HepG2 (cell line): Measurements from ENCODE around the gene EPS8L1. TPM values are rescaled to one million over a fixed set of nuclear protein-coding genes. Genes with fewer than 3 reads are reported as not detected.

Experiments used
- ATAC-seq: fragments of 200-7000 bp; cut with Tn5 transposase; 3 replicates; pipeline ENCODE4 v1.9.1; 2020; ENCODE audit warnings: mild to moderate bottlenecking, moderate library complexity
- BruUV-seq: library from RNA; stranded (reverse); fragments of 400-500 nt; replicated peaks from 2 replicates; lab custom pipeline; 2021; lab: Mats Ljungman, UMichigan
- CTCF ChIA-PET: fragments of 300-600 bp; formaldehyde crosslinking; extraction: SDS; loops from one replicate; lab custom pipeline; 2021; ENCODE audit warnings: low total read pairs, inconsistent platforms, low intra/inter-chr PET ratio; lab: Yijun Ruan, JAX
- POLR2A ChIA-PET: fragments of 350-600 bp; sonication (Branson Sonifier 250); formaldehyde crosslinking; loops from one replicate; lab custom pipeline; 2020; ENCODE audit warnings: antibody characterized with exemption, inconsistent platforms; lab: Yijun Ruan, JAX
- DNase-seq: peaks from one replicate; pipeline ENCODE4 v3.0.0-alpha.2; 2015; ENCODE audit warnings: low spot score
- FAIRE-seq: peaks from 3 replicates; lab custom pipeline; 2011; peaks lifted over from hg19 to GRCh38; lab: Jason Lieb, UNC
- H2AFZ ChIP-seq: one replicate; pipeline ENCODE4 v1.6.1; 2011; ENCODE audit warnings: low read length, inconsistent platforms
- H3K27ac ChIP-seq: fragments of 300-600 bp; 3 replicates; pipeline ENCODE4 v1.8.0; 2011; ENCODE audit warnings: mixed run types, mild to moderate bottlenecking, mixed read lengths, low read length, inconsistent platforms; ENCODE audit not compliant: insufficient read depth; ENCODE audit errors: extremely low read length
- H3K27me3 ChIP-seq, 2 experiments: fragments of 200-600 bp in 1 of 2; 2 replicates in 1 of 2; 3 replicates in 1 of 2; pipeline versions ENCODE4 v1.6.0 to v1.8.0; 2011; ENCODE audit warnings: low read length in 2 of 2, mild to moderate bottlenecking in 2 of 2, moderate library complexity in 2 of 2, inconsistent platforms in 1 of 2; ENCODE audit not compliant: insufficient read depth in 2 of 2, control insufficient read depth in 1 of 2
- H3K36me3 ChIP-seq, 2 experiments: fragments of 200-600 bp in 1 of 2; replicated peaks in 1 of 2; 2 replicates in 1 of 2; 3 replicates in 1 of 2; pipeline versions ENCODE4 v1.5.1 to v1.8.0; 2011; ENCODE audit warnings: low read length in 2 of 2, inconsistent platforms in 1 of 2; ENCODE audit not compliant: insufficient read depth in 2 of 2, control insufficient read depth in 1 of 2
- H3K4me1 ChIP-seq: 2 replicates; pipeline ENCODE4 v1.5.1; 2012; ENCODE audit warnings: low read length, inconsistent platforms; ENCODE audit not compliant: insufficient read depth
- H3K4me2 ChIP-seq: 2 replicates; pipeline ENCODE4 v1.6.0; 2011; ENCODE audit warnings: low read depth, low read length, inconsistent platforms
- H3K4me3 ChIP-seq, 3 experiments: fragments of 200-600 bp in 1 of 3; sonication (generic), shearing (Covaris generic) in 1 of 3; replicated peaks in 1 of 3; 2 replicates each; pipeline ENCODE4 v1.5.1; 2011 to 2016; ENCODE audit warnings: low read length in 3 of 3, inconsistent platforms in 2 of 3, low read depth in 2 of 3, mild to moderate bottlenecking in 2 of 3, control low read depth in 1 of 3, mixed read lengths in 1 of 3; ENCODE audit not compliant: insufficient read depth in 1 of 3
- H3K79me2 ChIP-seq: one replicate; pipeline ENCODE4 v1.6.1; 2011; ENCODE audit warnings: low read length, inconsistent platforms; ENCODE audit not compliant: insufficient read depth
- H3K9ac ChIP-seq: 2 replicates; pipeline ENCODE4 v1.6.0; 2011; ENCODE audit warnings: mild to moderate bottlenecking, low read depth, low read length, inconsistent platforms; ENCODE audit not compliant: insufficient read depth
- H3K9me3 ChIP-seq: 2 replicates; pipeline ENCODE4 v1.5.1; 2012; ENCODE audit warnings: mild to moderate bottlenecking, low read length
- H4K20me1 ChIP-seq: 2 replicates; pipeline ENCODE4 v1.6.0; 2011; ENCODE audit warnings: inconsistent platforms, mild to moderate bottlenecking, low read length, moderate library complexity; ENCODE audit not compliant: insufficient read depth
- ZNF629 ChIP-seq: sonication (generic); formaldehyde crosslinking; conservative IDR thresholded peaks from 2 replicates; pipeline ENCODE4 v1.5.0; 2020; ENCODE audit warnings: missing genetic modification reagents
- WGBS: methylation state at CpG from one replicate; pipeline ENCODE4 v1.1.6; 2017; ENCODE audit warnings: low lambda C conversion rate; 5-methylcytosine and 5-hydroxymethylcytosine counted together
- in situ Hi-C: cut with HindIII; loops from 2 replicates; pipeline ENCODE4 v1.10.0; 2017; ENCODE audit warnings: low pct_unique_long_range_greater_than_20kb; ENCODE audit not compliant: extremely low pct_ligation_motif_present
- intact Hi-C: fragments of 100-400 bp; cut with micrococcal nuclease; formaldehyde crosslinking; loops from one replicate; pipeline ENCODE4 v1.10.0; 2022; ENCODE audit not compliant: unreplicated experiment
- polyA plus RNA-seq, 8 experiments: library from polyadenylated mRNA; depleted of rRNA in 3 of 8; stranded (reverse) in 7 of 8; unstranded in 1 of 8; fragments of >200 nt; fragmentation: Illumina TruSeq in 4 of 8; extraction: Trizol in 4 of 8; gene quantifications; 2 replicates each; pipeline versions ENCODE4 v1.2.1 to v1.2.3, GENCODE V29; 2011 to 2016; ENCODE audit warnings: low read depth in 4 of 8, missing spikeins in 1 of 8, mixed read lengths in 1 of 8; ENCODE audit not compliant: insufficient read depth in 1 of 8
- total RNA-seq, 5 experiments: library from RNA; depleted of rRNA; stranded (reverse); fragments of >200 nt; fragmentation: Illumina TruSeq; extraction: Trizol; gene quantifications; 2 replicates each; pipeline ENCODE4 v1.2.3, GENCODE V29; 2016; ENCODE audit warnings: low read depth in 1 of 5
- TF ChIP-seq, protein P1 (sequence below): sonication (generic); formaldehyde crosslinking; IDR thresholded peaks from 2 replicates; pipeline ENCODE4 v1.4.0; 2020; ENCODE audit warnings: missing genetic modification reagents

The EPS8L1 gene
- total and polyA plus RNA-seq, 2 of the 13 experiments (the other 11 are each of a cell fraction or from before 2014, with no cell fraction given): 3.0 to 6.3 TPM

DNA sequence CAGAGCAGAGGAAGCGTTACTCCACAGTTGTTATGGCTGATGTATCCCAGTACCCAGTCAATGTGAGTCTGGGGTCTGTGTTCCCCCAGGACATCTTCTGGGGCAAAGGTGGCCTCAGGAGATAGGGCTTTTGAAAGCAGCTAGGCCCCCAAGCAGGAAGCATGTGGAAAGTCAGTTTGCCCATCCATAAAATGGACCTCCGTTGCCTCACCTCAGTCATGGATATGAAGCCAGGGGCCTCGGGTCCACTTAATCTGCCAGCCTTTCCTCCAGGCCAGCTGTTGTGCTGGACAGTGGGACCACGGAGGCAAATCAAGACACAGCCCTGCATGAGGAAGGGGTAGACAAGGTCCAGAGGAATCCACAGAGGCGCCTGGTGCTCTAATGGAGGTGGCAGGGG, 3.3 kb downstream of the EPS8L1 start:
- TF ChIP-seq, protein P1, sequence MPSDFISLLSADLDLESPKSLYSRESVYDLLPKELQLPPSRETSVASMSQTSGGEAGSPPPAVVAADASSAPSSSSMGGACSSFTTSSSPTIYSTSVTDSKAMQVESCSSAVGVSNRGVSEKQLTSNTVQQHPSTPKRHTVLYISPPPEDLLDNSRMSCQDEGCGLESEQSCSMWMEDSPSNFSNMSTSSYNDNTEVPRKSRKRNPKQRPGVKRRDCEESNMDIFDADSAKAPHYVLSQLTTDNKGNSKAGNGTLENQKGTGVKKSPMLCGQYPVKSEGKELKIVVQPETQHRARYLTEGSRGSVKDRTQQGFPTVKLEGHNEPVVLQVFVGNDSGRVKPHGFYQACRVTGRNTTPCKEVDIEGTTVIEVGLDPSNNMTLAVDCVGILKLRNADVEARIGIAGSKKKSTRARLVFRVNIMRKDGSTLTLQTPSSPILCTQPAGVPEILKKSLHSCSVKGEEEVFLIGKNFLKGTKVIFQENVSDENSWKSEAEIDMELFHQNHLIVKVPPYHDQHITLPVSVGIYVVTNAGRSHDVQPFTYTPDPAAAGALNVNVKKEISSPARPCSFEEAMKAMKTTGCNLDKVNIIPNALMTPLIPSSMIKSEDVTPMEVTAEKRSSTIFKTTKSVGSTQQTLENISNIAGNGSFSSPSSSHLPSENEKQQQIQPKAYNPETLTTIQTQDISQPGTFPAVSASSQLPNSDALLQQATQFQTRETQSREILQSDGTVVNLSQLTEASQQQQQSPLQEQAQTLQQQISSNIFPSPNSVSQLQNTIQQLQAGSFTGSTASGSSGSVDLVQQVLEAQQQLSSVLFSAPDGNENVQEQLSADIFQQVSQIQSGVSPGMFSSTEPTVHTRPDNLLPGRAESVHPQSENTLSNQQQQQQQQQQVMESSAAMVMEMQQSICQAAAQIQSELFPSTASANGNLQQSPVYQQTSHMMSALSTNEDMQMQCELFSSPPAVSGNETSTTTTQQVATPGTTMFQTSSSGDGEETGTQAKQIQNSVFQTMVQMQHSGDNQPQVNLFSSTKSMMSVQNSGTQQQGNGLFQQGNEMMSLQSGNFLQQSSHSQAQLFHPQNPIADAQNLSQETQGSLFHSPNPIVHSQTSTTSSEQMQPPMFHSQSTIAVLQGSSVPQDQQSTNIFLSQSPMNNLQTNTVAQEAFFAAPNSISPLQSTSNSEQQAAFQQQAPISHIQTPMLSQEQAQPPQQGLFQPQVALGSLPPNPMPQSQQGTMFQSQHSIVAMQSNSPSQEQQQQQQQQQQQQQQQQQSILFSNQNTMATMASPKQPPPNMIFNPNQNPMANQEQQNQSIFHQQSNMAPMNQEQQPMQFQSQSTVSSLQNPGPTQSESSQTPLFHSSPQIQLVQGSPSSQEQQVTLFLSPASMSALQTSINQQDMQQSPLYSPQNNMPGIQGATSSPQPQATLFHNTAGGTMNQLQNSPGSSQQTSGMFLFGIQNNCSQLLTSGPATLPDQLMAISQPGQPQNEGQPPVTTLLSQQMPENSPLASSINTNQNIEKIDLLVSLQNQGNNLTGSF: no peak
- TF ChIP-seq ZNF629 (CRISPR knock-in tag): peak; percentile 78
- Histone ChIP-seq H3K4me3 (no peak overlapping the region), H3K4me2 (no peak overlapping the region), H2AFZ (no peak overlapping the region), H3K9me3 (no peaks in the 10 kb centered on the region), H3K9ac (no peak overlapping the region), H4K20me1 (no peaks in the 10 kb centered on the region), H3K36me3 (no peaks in the 10 kb centered on the region), H3K27me3 (peaks cover 1 to 17% of the 10 kb centered on the region in 2 experiments; a peak in 2 of 5 replicates), H3K4me1 (peaks cover 33% of the 10 kb centered on the region), H3K79me2 (no peaks in the 10 kb centered on the region), H3K27ac (no peak overlapping the region)
- POLR2A ChIA-PET: interaction anchor here (1.9 kb wide), 1 partner anchor 10 kb away, joined by 11 read pairs; no protein-coding TSS in a partner anchor
- FAIRE-seq (no peak), ATAC-seq (no peak), DNase-seq (no peak)
- CTCF ChIA-PET: no interaction called here
- BruUV-seq: no TSS peak
- 72% methylated on average over 2 of the region's 5 CpGs for WGBS
- in situ Hi-C loops: no loop called here
- intact Hi-C loops: no loop called here
